OCI-LY1 (cell line): ENCODE measurements around the gene MTFMT.

Source experiments
- H2AFZ ChIP-seq: fragments of 200-600 bp; sonication (generic), shearing (Covaris generic); 2 replicates; pipeline ENCODE4 v1.6.0; 2014; ENCODE audit warnings: antibody characterized with exemption, mild to moderate bottlenecking, low read length
- H3F3A ChIP-seq: fragments of 200-600 bp; sonication (generic), shearing (Covaris generic); 2 replicates; pipeline ENCODE4 v1.6.0; 2014; ENCODE audit warnings: mild to moderate bottlenecking, antibody characterized with exemption, low read length, moderate library complexity; ENCODE audit not compliant: insufficient read depth
- H3K27ac ChIP-seq: fragments of 200-600 bp; sonication (generic); 2 replicates; pipeline ENCODE4 v1.5.1; 2014; ENCODE audit warnings: low read length, mixed run types, mild to moderate bottlenecking, low read depth; ENCODE audit not compliant: poor library complexity, severe bottlenecking
- H3K27me3 ChIP-seq: fragments of 200-600 bp; sonication (generic); 2 replicates; pipeline ENCODE4 v1.6.0; 2014; ENCODE audit warnings: antibody characterized with exemption, mild to moderate bottlenecking, low read length, moderate library complexity; ENCODE audit not compliant: insufficient read depth
- H3K36me3 ChIP-seq: fragments of 200-600 bp; sonication (generic); 2 replicates; pipeline ENCODE4 v1.6.1; 2014; ENCODE audit warnings: mild to moderate bottlenecking, antibody characterized with exemption, low read length, moderate library complexity, mixed read lengths; ENCODE audit not compliant: insufficient read depth
- H3K4me1 ChIP-seq: fragments of 200-600 bp; sonication (generic); 2 replicates; pipeline ENCODE4 v1.5.1; 2014; ENCODE audit warnings: mild to moderate bottlenecking, low read length, moderate library complexity; ENCODE audit not compliant: insufficient read depth, severe bottlenecking
- H3K4me2 ChIP-seq: fragments of 200-600 bp; sonication (generic), shearing (Covaris generic); 2 replicates; pipeline ENCODE4 v1.6.1; 2014; ENCODE audit warnings: low read length
- H3K4me3 ChIP-seq: fragments of 200-600 bp; sonication (generic); 2 replicates; pipeline ENCODE4 v1.5.1; 2014; ENCODE audit warnings: low read length, low read depth, mild to moderate bottlenecking, mixed read lengths; ENCODE audit not compliant: poor library complexity, severe bottlenecking
- H3K79me2 ChIP-seq: fragments of 200-600 bp; shearing (Covaris generic); 2 replicates; pipeline ENCODE4 v1.6.1; 2016; ENCODE audit warnings: mixed run types, low read length, mixed read lengths; ENCODE audit not compliant: insufficient read depth
- H3K9ac ChIP-seq: fragments of 200-600 bp; sonication (generic), shearing (Covaris generic); 2 replicates; pipeline ENCODE4 v1.6.1; 2014; ENCODE audit warnings: mild to moderate bottlenecking, low read length, mixed read lengths
- H3K9me2 ChIP-seq: fragments of 200-600 bp; sonication (generic), shearing (Covaris generic); 2 replicates; pipeline ENCODE4 v1.6.1; 2014; ENCODE audit warnings: low read depth, mild to moderate bottlenecking, low read length, mixed read lengths
- H3K9me3 ChIP-seq: fragments of 200-600 bp; shearing (Covaris generic); 2 replicates; pipeline ENCODE4 v1.6.1; 2014; ENCODE audit warnings: low read length, mixed read lengths
- H4K20me1 ChIP-seq: fragments of 200-600 bp; sonication (generic), shearing (Covaris generic); 2 replicates; pipeline ENCODE4 v1.6.0; 2016; ENCODE audit warnings: mild to moderate bottlenecking, low read length; ENCODE audit not compliant: insufficient read depth
- EZH2 ChIP-seq: fragments of 200-600 bp; sonication (generic), shearing (Covaris generic); IDR thresholded peaks from 2 replicates; pipeline ENCODE4 v1.8.0; 2017; ENCODE audit warnings: borderline replicate concordance, mixed run types, mild to moderate bottlenecking, antibody characterized with exemption, low read length, moderate library complexity, mixed read lengths
- TF ChIP-seq, protein P1 (sequence below): fragments of 200-600 bp; sonication (generic), shearing (Covaris generic); IDR thresholded peaks from 2 replicates; pipeline ENCODE4 v1.5.1; 2017; ENCODE audit warnings: mild to moderate bottlenecking, antibody characterized with exemption, low read length, moderate library complexity, mixed read lengths

Gene MTFMT

DNA sequence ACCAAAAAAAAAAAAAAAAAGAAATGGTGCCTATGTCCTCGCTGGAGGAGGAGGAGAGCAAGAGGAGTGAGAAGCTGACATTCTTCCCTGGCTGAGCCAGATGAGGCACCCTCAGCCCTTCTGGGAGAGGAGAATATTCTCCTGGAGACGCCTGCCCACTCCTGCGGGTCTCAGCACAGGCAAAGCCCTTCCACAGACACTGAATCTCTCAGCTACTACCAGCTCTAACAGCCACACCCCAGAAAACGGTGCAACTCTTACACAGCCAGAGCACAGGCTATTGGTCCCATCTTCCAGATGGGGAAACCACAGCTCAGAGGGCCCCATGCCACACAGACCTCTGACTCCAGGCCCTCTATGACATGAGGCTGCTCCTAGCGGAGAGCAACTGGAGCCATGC, 32.6 kb upstream of the MTFMT start:
- TF ChIP-seq EZH2, result no peak
- TF ChIP-seq, protein P1, sequence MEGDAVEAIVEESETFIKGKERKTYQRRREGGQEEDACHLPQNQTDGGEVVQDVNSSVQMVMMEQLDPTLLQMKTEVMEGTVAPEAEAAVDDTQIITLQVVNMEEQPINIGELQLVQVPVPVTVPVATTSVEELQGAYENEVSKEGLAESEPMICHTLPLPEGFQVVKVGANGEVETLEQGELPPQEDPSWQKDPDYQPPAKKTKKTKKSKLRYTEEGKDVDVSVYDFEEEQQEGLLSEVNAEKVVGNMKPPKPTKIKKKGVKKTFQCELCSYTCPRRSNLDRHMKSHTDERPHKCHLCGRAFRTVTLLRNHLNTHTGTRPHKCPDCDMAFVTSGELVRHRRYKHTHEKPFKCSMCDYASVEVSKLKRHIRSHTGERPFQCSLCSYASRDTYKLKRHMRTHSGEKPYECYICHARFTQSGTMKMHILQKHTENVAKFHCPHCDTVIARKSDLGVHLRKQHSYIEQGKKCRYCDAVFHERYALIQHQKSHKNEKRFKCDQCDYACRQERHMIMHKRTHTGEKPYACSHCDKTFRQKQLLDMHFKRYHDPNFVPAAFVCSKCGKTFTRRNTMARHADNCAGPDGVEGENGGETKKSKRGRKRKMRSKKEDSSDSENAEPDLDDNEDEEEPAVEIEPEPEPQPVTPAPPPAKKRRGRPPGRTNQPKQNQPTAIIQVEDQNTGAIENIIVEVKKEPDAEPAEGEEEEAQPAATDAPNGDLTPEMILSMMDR, result no peak
- no peak overlapping the region for H3K4me3 ChIP-seq

DNA sequence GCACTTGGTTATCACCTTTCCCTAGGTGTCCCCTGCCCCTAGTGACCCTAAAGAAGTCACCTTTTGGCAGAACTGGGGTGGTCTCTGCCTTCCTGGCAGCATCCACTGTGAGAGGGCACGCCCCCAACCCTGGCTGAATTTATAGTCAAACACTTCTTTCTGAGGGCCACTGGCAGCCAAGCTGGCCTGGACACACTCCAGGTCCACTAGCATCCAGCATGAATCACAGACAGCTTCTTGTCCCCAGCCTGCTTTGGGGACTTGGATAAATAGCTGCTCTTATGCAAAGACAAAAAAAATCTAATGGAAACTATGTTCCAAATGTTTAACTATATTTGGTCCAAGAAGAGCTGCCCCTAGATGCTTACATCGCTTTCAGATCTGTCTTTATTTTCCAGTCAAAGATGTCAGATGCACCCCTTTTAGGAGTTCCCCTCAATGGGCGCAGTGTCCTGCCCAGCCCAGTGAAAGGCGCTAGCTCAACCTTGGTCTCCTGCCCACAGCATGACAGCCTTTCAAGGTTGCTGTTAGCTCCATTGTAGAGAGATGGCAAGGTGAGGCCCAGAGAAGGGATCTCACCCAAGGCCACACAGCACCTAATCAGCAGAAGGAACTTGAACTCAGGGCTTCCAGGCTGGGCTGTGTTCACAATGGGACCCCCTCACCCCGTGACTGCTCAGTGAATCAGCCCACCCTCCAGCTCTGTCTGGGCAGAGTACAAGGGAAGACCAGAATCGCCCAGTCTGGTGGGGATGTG, 31.4 kb upstream of the MTFMT start:
- Histone ChIP-seq H3K4me1 (no peaks in the 10 kb centered on the region), H3K9ac (no peak overlapping the region), H3F3A (no peaks in the 10 kb centered on the region), H3K27me3 (peaks cover 3% of the 10 kb centered on the region; the same call in 1 of the 2 replicates), H3K36me3 (no peaks in the 10 kb centered on the region), H3K4me3 (no peak overlapping the region), H3K4me2 (no peak overlapping the region), H3K9me3 (no peaks in the 10 kb centered on the region), H2AFZ (no peak overlapping the region), H3K27ac (no peak overlapping the region), H4K20me1 (no peaks in the 10 kb centered on the region), H3K79me2 (no peaks in the 10 kb centered on the region), H3K9me2 (no peaks in the 10 kb centered on the region)
- TF ChIP-seq EZH2, result no peak
- TF ChIP-seq, protein P1, result no peak

More for the DNA sequence above, 32.6 kb upstream of the MTFMT start:
- Histone ChIP-seq H3K27ac (no peak overlapping the region), H3K4me2 (no peak overlapping the region), H3K9me2 (no peaks in the 10 kb centered on the region), H2AFZ (no peak overlapping the region), H3K36me3 (no peaks in the 10 kb centered on the region), H3K27me3 (peaks cover 3% of the 10 kb centered on the region; the same call in 1 of the 2 replicates), H4K20me1 (no peaks in the 10 kb centered on the region), H3K9me3 (no peaks in the 10 kb centered on the region), H3K9ac (no peak overlapping the region), H3F3A (no peaks in the 10 kb centered on the region), H3K79me2 (no peaks in the 10 kb centered on the region), H3K4me1 (no peaks in the 10 kb centered on the region)

DNA sequence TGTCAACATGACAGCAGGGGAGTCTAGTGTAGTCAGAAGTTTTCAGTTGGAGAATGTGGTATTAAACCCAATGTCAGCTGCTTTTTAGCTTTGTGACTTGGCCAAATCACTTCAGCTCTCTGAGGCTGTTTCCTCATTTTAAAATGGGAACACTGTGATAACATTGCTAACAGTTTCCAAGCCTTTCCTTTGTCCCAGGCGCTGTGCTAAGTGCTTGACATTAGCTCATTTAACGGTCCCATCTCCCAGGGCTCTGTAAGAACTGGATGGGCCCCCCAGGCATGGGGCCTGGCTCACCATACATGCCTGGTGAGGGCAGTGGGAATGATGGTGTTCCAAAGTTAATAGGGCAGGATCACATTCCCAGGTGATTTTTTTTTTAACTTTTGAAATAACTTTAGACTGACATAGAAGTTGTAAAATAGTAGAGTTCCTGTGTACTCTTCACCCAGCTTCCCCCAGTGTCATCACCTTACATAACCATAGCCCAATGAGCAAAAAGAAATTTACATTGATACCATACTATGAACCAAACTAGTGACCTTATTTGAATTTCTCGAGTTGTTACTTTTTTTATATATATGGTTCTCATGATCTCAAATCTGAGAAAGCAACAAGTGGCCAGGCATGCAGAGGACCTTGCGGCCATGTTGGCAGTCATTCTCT, 30.6 kb upstream of the MTFMT start:
- TF ChIP-seq, protein P1, result no peak
- TF ChIP-seq EZH2, result no peak
- no peaks in the 10 kb centered on the region for H3K79me2 ChIP-seq

More for the DNA sequence above, 30.6 kb upstream of the MTFMT start:
- 0 out of 2 replicates have a peak, but pooled peaks cover 3% of the 10 kb centered on the region for H3K27me3 ChIP-seq
- H3K36me3 ChIP-seq, result no peaks in the 10 kb centered on the region
- H3F3A ChIP-seq, result no peaks in the 10 kb centered on the region
- H3K9me3 ChIP-seq, result no peaks in the 10 kb centered on the region
- no peak overlapping the region for H3K4me3 ChIP-seq
- no peaks in the 10 kb centered on the region for H3K9me2 ChIP-seq
- no peak overlapping the region for H3K4me2 ChIP-seq
- H3K4me1 ChIP-seq, result no peaks in the 10 kb centered on the region
- H4K20me1 ChIP-seq, result no peaks in the 10 kb centered on the region
- no peak overlapping the region for H3K27ac ChIP-seq
- no peak overlapping the region for H2AFZ ChIP-seq
- no peak overlapping the region for H3K9ac ChIP-seq
